ENCODE measurements around the gene PDE5A.

- no peak for TF ChIP-seq EZH2 (IDR thresholded peaks at IDR 0.05; ENCODE audit: borderline replicate concordance)
- TF ChIP-seq, protein P1, sequence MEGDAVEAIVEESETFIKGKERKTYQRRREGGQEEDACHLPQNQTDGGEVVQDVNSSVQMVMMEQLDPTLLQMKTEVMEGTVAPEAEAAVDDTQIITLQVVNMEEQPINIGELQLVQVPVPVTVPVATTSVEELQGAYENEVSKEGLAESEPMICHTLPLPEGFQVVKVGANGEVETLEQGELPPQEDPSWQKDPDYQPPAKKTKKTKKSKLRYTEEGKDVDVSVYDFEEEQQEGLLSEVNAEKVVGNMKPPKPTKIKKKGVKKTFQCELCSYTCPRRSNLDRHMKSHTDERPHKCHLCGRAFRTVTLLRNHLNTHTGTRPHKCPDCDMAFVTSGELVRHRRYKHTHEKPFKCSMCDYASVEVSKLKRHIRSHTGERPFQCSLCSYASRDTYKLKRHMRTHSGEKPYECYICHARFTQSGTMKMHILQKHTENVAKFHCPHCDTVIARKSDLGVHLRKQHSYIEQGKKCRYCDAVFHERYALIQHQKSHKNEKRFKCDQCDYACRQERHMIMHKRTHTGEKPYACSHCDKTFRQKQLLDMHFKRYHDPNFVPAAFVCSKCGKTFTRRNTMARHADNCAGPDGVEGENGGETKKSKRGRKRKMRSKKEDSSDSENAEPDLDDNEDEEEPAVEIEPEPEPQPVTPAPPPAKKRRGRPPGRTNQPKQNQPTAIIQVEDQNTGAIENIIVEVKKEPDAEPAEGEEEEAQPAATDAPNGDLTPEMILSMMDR (IDR thresholded peaks at IDR 0.05; ENCODE audit: poor library complexity), result no peak
- no peak for TF ChIP-seq EZH2phosphoT487 (IDR thresholded peaks at IDR 0.05; ENCODE audit: low read depth, severe bottlenecking, unreplicated experiment)
These were observed 120.3 kb downstream of the PDE5A start for GRCh38 chr4:119508281-119508680.
